Smooth muscle cell of the brain vasculature (primary cell): ENCODE results near the gene COL9A3.

Experiments used
- DNase-seq: peaks from one replicate; pipeline ENCODE4 v3.0.0-alpha.2; 2012; ENCODE audit warnings: low read depth, low spot score

Gene COL9A3

DNA sequence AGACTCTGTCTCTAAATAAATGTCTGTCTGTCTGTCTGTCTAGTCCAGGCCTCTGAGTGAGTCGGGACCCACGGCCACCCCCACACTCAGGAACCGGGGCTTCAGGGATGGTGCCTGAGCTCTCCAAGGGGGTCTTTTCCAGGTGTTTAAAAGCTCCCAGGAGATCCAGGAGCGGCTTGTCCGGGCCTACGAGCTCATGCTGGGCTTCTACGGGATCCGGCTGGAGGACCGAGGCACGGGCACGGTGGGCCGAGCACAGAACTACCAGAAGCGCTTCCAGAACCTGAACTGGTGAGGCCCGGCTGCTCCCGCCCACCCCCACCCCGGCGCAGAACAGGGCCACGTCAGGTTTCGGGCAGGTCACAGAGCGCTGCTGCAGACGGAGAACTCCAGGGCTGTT lies 5.5 kb upstream of the COL9A3 start:
- no peak for DNase-seq

DNA sequence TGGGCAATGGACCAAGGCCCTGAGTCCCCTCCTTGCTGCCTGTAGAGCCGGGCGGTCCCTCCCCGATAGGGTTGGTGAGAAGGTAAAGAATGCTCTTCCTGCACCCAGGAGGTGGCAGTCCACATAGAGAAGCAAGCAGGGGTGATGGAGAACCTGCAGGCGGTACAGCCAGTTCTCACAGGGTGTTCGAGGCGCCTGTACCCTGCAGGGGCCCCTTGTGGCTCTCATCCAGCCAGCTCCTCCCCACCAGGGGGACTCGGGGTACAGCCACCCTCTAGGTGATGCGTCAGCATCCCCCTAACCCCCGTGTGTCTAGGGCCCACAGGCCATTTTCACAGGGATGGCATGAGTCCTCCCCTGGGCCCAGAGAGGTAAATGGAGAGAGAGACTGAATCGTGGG lies 5.1 kb upstream of the COL9A3 start:
- no peak for DNase-seq

DNA sequence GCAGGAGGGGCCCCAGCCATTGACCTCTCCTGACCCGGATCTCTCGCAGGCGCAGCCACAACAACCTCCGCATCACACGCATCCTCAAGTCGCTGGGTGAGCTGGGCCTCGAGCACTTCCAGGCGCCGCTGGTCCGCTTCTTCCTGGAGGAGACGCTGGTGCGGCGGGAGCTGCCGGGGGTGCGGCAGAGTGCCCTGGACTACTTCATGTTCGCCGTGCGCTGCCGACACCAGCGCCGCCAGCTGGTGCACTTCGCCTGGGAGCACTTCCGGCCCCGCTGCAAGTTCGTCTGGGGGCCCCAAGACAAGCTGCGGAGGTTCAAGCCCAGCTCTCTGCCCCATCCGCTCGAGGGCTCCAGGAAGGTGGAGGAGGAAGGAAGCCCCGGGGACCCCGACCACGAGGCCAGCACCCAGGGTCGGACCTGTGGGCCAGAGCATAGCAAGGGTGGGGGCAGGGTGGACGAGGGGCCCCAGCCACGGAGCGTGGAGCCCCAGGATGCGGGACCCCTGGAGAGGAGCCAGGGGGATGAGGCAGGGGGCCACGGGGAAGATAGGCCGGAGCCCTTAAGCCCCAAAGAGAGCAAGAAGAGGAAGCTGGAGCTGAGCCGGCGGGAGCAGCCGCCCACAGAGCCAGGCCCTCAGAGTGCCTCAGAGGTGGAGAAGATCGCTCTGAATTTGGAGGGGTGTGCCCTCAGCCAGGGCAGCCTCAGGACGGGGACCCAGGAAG lies 4.5 kb upstream of the COL9A3 start:
- DNase-seq: no peak

DNA sequence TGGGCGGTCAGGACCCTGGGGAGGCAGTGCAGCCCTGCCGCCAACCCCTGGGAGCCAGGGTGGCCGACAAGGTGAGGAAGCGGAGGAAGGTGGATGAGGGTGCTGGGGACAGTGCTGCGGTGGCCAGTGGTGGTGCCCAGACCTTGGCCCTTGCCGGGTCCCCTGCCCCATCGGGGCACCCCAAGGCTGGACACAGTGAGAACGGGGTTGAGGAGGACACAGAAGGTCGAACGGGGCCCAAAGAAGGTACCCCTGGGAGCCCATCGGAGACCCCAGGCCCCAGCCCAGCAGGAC lies 4.0 kb upstream of the COL9A3 start:
- no peak for DNase-seq

DNA sequence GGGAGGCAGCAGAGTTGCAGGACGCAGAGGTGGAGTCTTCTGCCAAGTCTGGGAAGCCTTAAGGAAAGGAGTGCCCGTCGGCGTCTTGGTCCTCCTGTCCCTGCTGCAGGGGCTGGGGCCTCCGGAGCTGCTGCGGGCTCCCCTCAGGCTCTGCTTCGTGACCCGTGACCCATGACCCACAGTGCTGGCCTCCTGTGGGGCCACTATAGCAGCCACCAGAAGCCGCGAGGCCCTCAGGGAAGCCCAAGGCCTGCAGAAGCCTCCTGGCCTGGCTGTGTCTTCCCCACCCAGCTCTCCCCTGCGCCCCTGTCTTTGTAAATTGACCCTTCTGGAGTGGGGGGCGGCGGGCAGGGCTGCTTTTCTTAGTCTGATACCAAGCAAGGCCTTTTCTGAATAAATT lies 3.3 kb upstream of the COL9A3 start:
- DNase-seq: no peak

DNA sequence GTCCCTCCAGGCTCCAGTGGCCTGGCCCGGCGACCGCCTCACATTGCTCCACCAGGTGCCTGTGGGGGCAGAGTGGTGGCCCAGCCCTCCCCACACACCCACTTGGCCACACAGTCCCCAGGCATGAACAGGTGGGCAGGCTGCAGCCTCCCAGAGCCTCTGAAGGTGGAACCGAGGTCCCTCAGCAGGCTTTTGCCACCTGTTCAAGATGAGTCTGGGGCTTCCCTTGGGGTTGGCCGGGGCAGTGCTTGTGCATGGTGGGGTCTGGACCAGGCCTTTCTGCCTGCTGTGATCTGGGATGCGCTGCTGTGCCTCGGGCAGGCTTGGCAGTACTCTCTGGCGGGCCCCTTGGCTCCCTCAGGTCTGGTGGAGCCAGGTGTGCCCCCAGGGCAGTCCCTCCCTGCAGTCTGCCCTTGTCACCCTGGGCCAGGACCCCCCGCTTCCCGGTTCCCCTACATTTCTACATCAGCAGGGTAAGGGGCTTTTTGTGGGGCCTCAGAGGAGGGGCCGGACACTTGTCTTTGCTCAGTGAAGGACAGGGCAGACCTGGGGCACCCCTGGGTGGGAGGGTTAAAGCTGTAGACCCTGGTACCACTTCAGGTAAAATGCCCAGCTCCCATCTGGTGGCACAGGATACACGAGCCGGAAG lies 2.7 kb upstream of the COL9A3 start:
- DNase-seq: no peak

DNA sequence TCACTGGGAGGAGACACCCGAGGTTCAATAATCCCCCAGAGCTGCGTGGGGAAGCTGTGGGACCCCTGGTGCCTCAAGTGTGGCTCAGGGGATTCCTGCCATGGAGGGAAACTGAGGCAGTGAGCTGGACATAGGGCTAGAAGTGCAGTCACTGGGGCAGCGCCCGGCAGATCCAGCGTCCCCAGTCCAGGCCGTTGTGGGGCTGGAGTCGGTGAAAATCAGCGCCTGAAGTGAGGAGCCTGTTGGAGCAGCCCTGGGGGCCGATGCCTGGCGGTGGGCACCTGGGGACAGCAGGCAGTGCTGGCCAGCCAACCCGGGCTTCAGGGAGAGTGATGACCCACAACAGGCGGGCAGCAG lies 2.2 kb upstream of the COL9A3 start:
- no peak for DNase-seq

DNA sequence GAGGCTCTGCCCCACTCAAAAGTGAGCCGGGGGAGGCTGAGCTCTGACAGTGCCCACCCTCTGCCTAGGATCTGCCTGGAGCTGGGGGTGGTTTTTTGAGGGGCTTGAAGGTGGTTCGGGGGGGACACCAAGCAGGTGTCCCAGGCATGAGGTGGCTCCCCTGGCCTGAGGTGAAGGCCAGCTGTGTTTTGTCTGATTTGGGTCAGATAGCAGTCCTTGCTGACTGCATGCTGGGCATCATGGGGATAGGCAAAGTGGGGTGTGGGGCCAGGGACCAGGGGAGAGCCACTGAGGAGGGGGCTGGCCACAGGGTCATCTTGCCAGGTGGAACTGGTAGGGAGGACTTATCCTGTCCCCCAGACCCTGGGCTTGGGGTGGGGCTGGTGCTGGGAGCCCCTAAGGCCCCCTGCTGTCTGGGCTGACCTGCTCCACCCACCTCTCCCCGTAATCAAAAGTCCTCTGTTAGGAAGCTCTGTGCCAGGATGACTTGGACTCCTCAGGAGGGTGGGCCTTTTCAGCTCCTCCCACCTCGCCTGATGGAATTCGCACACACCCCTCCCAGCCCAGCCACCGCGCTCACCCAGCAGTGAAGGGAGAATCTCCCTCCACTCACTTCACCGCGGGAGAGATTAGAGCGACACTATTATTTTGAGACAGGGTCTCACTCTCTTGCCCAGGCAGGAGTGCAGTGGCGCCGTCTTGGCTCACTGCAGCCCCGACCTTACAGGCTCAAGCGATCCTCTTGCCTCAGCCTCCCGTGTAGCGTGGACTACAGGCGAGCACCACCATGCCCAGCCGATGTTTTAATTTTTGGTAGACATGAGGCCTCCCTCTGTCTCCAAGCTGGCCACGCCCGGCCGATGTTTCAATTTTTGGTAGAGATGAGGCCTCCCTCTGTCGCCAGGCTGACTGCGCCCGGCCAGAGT lies 1.5 kb upstream of the COL9A3 start:
- DNase-seq: no peak

DNA sequence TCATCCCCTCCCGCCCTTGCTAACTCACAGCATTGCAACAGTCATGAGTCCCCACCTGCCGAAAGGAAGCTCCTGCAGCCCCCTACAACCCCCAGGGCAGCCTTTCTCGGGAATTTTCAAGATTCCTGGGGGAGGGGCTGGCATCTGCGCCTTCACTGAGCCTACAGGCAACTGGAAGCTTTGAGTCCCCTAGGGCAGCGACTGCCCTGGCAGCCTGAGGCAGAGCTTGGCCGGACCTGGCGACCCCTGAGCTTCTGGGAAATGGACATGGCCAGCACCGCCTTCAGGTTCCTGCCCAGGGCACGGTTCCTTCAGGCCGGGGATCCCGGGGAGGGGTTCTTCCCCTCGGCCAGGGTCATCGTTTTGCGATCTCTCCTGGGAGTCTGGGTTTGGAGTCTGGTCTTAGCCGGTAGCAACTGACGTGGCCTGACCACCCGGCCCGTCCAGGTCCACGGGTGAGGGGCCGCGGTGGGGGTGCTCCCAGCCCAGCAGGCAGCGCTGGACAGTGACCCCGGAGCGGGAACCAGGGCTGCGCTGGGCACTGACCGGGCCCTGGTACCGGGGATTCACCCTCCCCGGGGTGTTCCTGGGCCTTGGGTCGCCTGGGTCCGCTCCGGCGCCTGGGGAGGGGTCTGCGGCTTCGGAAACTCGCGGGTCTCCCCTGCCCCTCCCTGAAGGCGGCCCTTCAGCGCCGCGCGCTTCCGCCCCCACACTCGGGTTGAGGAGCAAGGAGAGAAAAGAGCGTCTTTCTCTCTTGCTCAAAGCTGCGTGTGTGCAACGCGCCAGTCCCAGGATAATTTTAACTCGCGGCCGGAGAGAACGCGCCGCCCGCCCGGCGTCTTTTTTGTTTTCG lies 593 bp upstream of the COL9A3 start:
- no peak for DNase-seq

DNA sequence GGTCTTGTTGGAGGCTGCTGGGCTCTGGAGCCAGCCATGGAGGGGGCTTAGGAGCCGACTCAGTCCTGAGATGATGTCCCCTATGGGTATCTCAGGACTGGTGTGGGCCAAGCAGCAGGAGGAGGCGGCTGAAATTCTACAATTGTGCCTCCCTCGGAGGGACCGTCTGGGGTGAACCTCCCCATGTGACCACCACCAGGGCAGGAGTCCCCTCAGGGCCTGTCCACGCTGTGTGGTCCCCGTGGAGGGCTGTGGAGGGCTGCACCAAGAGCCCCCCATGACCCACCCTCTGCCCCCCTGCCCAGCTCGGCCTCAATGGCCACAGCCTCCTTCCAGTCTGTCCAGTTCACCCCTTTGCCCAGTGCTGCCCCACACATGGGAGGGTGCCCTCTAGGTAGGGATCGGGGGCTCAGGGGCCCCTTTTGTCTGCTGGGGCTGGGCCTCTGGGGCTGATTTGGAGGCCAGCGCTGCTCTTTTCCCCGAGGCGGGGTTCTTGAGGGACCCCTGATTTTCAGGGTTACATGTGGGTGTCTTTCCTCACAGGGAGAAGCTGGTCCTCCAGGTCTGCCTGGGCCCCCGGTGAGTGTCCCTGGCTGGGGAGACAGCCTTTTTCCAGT lies 1.2 kb downstream of the COL9A3 start:
- no peak for DNase-seq

DNA sequence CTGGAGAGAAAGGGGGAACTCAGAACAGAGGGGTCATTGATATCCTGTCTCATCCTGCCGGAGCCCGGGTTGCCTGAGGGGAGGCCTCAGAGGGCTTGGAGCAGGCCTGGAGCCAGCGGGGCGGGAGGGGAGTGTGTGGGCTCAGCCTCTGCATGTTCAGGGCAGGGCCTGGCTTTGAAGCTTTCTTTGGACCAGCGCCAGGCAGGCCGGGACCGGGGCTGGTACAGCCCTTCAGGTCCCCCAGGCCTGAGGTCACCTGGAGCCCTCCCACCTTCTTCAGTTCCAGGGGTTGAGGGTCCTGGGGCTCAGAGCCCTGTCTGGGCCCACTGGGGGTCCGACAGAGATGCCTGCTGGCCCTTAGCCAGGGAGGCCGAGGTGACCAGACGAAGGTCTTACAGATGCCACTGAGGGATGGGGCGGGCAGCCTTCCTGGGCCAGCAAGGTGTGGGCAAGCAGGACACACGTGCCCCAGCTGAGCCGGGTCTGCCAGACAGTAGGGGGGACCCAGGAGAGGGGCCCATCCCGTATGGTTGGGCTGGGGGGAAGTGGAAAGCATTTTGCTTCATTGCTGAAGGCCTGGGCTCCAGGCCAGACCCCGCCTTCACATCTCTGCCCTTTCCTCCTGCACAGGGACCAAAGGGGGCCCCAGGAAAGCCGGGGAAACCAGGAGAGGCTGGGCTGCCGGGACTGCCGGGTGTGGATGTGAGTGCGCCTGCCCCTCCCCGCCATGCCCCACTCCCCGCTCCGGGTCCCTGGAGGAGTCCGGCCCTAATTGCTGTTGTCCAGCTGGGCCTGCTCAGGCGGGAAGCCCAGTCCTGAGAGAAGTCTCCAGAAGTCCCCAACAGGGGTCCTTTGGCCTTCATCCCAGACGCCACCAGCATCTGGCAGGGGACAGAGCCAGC lies 2.0 kb downstream of the COL9A3 start:
- no peak for DNase-seq

DNA sequence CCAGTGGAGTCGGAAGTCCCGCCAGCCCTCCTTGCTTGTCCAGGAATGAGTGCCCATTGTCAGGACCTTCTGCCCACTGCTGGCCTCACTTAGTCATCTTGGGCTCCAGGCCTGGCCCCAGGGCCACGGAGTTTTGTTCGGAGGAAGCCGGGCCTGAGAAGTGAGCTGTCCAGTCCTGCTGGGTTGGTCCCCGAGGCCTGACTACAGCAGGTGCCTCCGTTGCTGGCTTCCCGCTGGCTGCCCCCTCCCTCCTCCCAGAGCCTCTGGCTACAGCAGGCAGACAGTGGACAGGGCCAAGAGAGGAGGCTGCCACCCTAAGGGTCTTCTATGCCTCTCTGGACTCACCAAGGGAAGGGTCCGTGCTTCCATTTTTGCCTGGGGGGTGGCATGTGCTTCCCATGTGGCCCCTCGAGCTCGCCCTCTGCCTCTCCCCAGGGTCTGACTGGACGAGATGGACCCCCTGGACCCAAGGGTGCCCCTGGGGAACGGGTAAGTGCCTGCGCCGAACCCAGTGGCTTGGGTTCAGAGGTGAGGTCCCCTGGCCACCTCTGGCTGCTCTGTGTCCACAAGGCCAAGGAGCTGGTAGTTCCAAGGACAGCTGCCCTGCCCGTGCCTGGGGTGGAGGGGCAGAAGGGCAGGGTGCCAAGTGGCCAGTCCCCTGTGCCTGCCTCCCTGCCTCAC lies 2.8 kb downstream of the COL9A3 start:
- DNase-seq: no peak

DNA sequence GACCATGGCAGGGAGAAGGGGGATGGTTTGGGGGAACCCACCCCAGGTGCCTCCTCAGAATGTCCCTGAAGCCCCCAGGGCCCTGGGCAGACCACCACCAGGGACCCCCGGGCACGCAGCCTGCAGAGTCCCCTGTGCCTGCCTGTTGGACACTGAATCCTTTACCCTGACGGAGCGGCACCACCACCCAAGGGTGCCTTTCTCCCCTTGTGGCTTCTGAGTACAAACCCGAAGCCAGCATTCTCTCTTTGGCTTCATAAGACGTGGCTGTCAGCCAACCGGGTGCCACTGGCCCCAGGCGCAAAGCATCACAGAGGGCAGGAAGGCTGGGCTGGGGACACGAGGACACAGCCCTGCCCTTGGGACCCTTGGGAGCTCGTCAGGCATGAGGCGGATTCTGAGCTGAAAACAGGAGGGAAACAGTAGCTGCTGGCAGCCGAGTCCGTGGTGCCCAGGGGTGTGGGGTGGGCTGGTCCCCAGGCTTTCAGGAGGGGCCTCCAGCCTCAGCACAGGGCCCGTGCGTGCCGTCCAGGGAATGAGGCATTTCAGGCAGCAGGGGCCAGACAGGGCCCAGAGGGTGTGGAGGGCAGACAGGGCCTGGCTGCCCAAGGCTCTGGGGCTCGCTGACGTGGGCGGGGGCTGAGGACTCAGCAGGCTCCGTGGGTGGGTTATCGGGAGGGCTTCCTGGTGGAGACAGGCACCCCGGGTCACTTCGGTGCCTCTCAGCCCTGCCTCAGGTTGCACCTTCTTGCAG lies 3.5 kb downstream of the COL9A3 start:
- no peak for DNase-seq

DNA sequence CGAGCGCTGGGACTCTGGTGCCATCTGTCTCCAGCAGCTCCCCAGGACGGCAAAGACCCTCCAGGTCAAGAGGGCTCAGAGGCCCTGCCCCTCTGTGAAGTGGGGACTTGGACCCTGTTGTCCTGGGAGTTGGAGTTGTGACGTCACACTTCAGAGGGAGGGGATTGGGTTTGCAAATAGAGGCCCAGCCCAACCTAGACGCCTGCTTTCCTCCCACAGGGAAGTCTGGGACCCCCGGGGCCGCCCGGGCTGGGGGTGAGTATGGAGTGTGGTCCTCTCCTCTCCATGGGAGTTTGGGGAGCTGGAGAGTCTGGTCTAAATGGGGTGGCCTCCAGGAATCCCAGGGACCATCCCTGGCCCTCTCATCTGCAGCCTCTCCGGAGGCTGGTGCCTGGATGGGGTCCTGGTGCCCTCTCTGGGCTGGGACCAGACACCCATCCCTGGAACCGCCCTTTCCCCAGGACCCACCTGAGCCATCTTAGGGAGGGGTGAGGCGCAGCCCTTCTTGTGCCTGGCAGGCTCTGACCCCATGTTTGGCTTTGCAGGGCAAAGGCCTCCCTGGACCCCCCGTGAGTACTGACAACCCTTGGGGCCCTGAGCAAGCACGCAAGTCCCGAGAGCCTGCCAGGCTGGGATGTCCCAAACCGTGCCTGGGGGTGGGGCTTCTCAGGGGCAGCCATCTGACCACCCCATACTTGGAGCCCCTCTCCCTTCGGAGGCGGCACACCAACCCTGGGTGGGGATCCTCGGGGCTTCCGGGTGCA lies 4.3 kb downstream of the COL9A3 start:
- no peak for DNase-seq

DNA sequence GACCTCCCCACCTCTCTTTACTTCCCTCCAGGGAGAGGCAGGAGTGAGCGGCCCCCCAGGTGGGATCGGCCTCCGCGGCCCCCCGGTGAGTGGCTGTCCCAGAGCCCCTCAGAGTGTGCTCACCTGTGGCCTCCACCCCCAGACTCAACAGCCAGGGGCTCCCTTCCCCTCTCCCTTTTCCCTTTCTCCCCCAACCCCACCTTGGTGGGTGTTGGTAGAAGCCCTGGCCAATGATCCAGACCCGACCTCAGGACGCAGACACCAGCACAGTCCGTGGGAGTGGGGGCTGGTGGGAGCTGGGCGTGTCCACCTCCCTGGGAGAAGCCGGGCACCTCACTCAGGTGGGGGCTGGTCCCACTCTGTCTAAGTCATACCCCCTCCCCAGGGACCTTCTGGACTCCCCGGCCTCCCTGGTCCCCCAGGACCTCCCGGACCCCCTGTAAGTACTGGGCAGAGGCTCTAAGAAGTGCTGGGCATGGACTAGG lies 4.9 kb downstream of the COL9A3 start:
- DNase-seq: no peak

DNA sequence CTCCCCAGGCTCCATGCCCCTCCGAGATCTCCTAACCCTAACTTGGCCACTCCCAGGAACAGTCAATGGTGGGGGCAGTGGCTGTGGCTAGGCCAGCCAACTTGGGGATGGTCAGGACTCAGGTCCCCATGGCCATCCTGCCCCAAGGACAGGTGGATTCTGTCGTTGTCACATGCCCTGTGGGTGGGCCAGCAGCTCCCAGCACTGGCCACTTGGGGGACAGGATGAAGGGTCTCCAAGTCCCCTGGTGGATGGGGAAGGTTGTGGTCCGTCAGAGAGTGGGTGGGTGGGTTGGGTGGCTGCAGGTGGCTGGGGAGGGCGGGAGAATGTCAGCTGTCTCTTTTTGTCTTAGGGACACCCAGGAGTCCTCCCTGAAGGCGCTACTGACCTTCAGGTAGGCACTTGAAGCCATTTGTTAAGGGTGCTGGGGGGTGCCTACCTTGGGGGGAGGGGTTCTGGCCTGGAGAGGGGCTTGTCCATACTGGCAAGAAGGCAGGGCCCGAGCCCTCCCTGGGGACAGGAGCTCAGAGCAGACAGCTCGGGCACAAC lies 5.5 kb downstream of the COL9A3 start:
- DNase-seq: no peak

DNA sequence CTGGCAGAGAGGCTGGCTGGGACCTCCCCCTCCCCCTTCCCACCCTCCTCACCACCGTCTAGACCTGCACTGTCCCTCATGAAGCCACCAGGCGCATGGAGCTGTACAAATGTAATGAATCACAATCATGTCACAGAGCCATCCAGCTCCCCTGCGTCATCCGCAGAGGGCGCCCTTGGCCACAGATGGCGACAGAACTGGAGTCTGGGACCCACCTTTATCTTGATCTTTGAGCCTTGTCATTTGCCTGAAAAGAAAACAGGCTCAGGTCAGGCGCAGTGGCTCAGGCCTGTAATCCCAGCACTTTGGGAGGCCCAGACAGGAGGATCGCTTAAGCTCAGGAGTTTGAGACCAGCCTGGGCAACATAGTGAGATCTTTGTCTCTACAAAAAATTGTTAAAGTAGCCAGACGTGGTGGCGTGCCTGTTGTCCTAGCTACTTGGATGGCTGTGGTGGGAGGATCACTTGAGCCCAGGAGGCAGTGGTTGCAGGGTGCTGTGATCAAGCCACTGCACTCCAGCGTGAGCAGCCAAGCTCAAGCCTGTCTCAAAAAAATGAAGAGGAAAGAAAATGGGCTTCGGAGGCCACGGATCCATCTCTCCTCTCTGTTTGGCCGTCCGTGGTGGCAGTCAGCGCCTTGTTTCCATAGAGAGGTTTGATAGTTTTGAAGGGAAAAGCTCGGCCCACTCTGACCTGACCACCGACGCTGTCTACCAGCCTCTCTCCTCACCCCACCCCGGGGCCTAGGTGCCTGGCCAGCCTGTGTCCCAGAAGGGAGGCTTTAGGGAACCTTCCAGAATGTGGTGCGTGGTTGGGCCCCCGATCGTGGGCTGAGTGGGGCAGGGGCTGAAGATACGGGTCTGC lies 6.2 kb downstream of the COL9A3 start:
- DNase-seq: no peak
